GM18519 (cell line): ENCODE results near the gene RSF1.

ENCODE experiments used
- ATAC-seq: cut with Tn5 transposase; IDR thresholded peaks from one replicate; pipeline ENCODE4 v1.9.1; 2021; ENCODE audit warnings: mild to moderate bottlenecking, moderate library complexity; ENCODE audit not compliant: unreplicated experiment, low FRiP score

Gene RSF1

GRCh38 chr11:77695417-77695816 is 125.1 kb downstream of the RSF1 start:
- no peak for ATAC-seq

DNA sequence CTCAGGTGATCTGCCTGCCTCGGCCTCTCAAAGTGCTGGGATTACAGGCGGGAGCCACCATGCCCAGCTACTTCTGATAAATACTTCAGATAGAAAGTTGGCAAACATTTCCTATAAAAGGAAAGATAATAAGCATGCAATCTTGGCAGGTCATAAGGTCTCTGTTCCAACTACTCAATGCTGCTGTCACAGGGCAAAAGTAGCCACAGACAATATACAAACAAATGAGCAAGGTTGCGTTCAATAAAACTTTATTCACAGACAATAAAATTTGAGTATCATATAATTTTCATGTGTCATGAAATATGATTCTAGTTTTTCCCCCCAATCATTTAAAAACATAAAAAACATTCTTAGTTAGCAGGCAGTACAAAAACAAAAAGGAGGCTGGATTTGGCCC is 129.9 kb downstream of the RSF1 start:
- no peak for ATAC-seq

- no peak for ATAC-seq
Observed at GRCh38 chr11:77687088-77687487, 133.4 kb downstream of the RSF1 start.

GRCh38 chr11:77677138-77677537 is 143.4 kb downstream of the RSF1 start:
- ATAC-seq = no peak

GRCh38 chr11:77672264-77672663 is 148.3 kb downstream of the RSF1 start:
- ATAC-seq = no peak

DNA sequence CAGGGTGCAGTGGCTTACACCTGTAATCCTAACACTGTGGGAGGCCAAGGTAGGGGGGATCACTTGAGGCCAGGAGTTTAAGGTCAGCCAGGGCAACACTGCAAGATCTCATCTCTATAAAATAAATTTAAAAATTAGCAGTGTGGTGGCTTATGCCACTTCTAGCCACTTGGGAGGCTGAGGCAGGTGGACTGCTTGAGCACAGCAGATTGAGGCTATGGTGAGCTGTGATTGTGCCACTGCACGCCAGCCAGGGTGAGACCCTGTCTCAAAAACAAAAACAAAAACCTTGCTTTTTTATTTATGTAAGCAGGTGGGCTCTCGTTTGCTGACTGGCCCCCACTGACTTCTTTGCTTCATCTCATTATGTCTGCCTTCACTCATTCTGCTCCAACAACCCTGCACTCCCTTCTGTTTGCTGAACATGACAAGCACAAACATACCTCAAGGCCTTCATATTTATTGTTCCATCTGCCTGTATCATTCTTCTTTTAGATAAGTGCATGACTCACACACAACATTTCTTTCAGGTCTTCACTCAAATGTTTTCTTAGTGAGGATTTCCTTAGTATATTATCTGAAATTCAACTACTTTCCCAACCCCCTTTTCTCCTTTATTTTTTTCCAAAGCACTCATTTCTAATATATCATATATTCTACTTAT is 150.5 kb downstream of the RSF1 start:
- ATAC-seq = no peak

DNA sequence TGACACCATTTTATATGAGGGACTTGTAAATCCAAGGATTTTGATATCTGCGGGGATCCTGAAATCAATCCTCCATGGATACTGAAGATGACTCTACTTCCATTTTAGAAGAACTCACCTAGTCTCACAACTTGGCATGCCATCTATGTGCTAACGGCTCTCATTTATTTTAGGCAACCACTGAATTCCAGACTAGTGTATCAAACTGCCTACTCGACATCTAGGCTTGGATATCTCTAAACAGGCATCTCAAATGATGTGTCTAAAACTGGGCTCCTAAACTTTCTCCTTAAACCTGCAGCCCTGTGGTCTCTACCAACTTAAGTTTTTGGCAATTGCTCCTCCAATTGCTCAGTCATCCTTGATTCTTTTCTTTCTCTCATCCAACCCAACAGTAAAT is 151.8 kb downstream of the RSF1 start:
- no peak for ATAC-seq

DNA sequence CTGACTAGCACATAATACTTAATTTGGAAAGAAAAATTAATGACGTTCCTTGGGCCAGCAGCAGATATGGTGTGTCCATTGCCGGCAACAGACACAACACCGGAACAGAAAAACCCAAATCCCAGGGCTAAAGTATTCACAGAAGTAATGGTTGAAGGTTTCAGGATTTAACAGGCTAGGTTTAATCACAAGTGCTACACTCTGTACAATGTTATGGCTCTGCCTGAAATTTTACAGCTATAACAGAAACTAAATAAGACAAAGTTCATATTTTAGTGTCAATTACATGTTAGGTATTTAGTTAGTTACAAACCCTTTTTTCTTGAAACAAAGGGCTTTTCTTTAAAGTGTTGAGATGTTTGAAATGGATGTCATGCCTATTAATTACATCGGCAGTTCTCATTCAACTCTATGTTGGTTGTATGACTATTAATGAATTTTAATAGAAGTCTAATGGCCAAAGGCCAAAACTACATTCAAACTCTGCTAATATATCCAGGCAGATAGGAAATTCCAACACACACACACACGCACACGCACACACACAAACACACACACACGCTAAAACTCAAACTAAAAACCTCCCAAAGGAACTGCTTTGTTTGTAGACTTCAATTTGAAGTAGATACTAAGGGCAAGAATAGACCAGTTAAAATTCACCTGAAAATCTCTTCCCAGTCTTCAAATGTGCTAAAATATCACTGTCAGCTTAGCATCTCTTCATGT is 155.1 kb downstream of the RSF1 start:
- no peak for ATAC-seq

- no peak for ATAC-seq
Observed at GRCh38 chr11:77661670-77662069, 158.9 kb downstream of the RSF1 start.

DNA sequence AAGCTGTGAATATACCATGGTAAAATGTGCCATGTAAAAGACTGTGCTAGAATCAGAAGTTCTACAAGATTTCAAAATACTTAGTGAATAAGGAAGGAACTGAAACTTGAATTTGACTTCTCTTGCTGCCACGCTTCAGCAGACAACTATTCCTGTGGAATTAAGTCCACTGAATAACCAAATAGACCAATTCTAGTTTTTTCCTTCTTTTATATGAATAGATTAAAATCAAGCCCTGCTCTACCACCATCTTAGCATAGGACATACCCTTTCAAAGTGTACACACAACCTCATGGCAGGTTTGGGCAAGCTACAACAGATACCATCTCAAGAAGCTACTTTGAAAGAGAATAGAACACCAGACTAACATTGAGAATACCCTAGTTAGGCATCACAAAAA is 159.6 kb downstream of the RSF1 start:
- no peak for ATAC-seq

- ATAC-seq = no peak
Observed at GRCh38 chr11:77658213-77659013, 162.1 kb downstream of the RSF1 start.

GRCh38 chr11:77656362-77656761 is 164.2 kb downstream of the RSF1 start:
- no peak for ATAC-seq

- no peak for ATAC-seq
Observed at GRCh38 chr11:77654770-77655434, 165.6 kb downstream of the RSF1 start.

GRCh38 chr11:77650123-77650522 is 170.4 kb downstream of the RSF1 start:
- ATAC-seq = no peak

- ATAC-seq = no peak
Observed at GRCh38 chr11:77647654-77648305, 172.7 kb downstream of the RSF1 start.

GRCh38 chr11:77644887-77645286 is 175.6 kb downstream of the RSF1 start:
- ATAC-seq = no peak

DNA sequence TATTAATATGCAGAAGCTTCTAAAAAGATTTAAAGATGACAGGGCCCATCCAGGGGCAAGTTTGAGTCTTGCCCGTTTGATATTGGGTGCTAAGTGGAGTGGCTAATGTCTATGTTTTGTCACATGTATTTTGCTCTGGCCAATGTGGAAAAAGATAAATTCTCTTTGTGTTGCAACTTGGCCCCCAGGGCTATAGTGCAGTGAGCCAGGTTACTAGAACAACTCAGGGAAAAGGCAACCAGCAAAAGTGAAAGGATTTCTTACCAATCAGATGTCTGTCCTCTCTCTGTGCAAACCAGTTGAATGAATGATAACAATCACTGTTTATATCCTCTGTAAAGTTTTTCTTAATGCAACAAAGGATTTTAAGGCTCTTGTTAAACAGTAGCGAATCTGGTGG is 178.3 kb downstream of the RSF1 start:
- no peak for ATAC-seq

- ATAC-seq = peak; percentile 83
Observed at GRCh38 chr11:77637345-77638165, 183.0 kb downstream of the RSF1 start, which contains the start of gene CLNS1A. TSS of gene CLNS1A (minus strand) at chr11:77637794. CDS start at chr11:77637714, 80 bp downstream.

DNA sequence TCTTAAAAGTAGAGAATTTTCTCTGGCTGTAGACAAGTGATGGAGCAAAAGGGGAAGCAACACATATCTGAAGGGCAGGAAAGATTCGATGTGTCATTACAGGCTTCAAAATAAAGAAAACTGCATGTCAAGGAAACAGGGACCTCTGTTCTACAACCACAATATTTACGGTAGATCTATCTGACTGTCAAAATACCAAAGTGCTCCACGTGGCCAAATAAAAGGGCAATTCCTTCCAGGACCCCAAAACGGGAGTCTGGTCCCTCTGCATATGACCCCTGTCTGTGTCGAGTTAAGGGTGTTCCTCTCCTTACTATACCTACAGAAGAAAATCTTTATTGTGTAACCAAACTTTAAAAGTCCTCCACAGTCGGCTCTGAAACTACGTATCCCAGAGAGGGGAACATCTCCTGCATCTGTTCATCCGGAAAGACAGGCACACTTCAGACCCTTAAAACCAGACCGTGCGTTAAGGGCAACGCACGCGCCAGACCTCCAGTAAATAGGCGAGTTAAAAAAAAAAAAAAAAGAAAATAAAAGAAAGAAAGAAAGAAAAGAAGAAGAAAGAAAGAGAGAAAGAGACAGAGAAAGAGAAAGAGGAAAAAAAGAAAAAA is 183.7 kb downstream of the RSF1 start:
- no peak for ATAC-seq
